GM12872 (cell line): ENCODE results near the gene SMARCB1.

Source experiments
- CTCF ChIP-seq: IDR thresholded peaks from 3 replicates; pipeline ENCODE4 v1.5.1; 2011; ENCODE audit warnings: low read depth, mild to moderate bottlenecking, low read length, moderate library complexity; ENCODE audit not compliant: insufficient read depth

SMARCB1 gene

DNA sequence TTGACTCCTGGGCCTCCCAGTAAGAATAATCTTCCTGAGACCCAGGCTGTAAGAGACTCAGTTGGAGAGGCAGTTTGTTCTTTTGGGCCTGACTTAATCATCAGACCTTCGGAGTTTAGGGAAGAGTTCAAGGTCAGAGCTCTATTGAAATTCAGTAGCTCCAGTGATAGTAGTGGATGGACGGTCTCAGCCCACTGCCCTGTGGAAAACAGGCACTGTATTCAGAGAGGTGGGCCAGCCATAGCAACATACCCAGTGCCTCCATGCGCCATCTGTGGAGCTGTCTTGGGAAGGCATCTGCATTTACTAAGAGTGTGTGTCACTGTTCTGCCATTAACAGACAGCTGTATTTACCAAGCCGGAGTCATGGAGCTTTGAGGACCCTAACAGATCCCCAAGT is 2.9 kb downstream of the SMARCB1 start:
- no peak for TF ChIP-seq CTCF

DNA sequence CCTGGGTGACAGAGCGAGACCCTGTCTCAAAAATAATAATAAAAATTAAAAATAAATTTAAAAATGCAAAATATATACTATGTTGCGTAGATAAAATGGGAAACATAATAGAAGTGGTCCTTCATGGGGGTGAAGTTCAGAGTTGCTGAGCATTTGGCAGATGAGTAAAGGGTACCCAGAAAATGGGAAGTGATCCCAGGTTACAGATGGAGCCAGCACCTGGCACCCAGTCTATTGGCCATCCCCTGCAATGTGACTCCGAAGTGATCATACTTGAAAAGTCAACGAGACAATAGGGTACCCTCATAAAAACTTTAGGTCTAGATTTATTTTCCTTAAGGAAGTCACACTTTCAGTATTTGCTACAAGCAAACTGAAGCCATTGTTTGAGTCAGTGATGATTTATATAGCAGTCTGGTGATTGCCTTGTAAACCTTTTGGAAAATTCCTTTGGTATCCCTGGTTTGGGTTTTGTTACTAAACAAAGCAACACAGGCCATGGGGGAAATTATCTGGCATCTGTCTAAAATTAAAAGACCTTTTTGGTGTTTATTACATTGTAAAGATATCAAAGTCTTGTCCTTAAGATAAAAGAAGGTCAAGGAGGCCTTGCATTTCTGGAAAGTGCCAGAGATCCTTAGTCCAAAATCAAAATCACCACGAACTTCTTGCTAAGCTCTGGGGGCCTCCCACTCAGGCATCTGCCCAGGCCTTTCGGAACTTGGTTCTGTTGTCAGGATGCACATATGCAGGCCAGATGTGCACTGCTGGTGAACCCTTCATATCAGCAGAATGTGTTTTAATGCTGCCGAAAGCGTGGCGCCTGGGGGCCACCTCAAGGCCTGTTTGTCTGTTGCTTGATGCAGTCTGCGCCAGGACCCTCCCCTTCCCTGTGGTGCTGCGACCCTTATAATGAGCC is 4.3 kb downstream of the SMARCB1 start:
- TF ChIP-seq CTCF: no peak

DNA sequence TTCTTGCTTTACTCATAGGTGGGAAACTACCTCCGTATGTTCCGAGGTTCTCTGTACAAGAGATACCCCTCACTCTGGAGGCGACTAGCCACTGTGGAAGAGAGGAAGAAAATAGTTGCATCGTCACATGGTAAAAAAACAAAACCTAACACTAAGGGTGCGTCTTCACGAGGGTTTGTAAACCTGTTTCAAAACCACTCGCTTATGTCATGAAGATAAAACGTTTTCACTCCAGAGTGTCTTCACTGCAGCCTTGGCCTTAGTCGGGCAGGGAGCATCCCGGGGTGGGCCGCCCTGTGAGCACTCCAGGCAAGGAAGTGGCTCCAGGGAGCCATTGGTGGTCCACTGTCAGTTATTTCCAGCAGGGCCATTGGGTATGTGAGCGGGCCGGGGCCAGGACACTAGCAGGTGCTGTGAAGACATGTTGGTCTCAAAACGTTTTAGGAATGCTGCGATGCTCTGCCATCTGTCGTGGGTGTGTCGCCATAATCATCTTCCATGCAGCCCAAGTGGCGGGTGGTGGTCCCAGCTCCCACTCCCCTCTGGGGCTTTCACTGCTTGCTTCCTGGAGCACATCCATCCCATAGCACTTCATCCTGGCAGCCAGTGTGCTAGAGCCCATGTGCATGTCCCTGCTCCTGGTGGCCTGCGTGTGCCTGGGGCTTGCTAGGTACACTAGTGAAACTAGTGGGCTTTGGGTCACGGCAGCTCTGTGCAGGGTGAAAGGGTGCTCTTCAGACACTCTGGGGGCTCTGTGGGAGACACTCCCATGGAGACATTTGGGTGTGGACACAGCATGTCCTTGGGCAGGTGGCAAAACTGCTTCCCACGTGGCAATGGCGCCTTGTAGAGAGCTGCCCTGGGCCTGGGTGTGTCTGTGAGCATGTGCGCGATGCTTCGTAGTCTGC is 5.2 kb downstream of the SMARCB1 start:
- TF ChIP-seq CTCF: no peak

- TF ChIP-seq CTCF: 0 out of 3 replicates have a peak, but pooled peaks have one; percentile 19
Measured at GRCh38 chr22:23793326-23793725, 6.6 kb downstream of the SMARCB1 start.

DNA sequence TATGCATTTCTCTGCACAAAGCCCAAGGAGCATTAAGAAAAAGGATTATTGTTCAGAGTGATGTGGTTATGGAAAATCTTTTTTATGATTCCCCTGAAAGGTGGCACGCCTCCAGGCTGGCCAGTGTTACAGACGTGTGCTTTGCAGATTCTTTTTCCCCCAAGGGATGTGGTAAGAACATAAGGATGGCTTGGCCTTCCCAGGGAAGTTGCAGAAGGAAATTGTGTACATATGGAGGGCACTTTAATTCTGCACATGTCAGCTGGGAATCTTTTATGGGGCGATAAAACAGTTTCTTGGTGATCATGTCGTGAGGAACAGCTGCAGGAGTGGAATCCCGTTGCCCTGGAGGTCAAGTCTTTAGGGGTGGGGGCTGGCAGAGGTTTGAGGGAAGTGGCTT is 9.7 kb downstream of the SMARCB1 start:
- TF ChIP-seq CTCF: no peak

- no peak for TF ChIP-seq CTCF
Measured at GRCh38 chr22:23800297-23801237, 13.8 kb downstream of the SMARCB1 start.
